Measurements from ENCODE around the gene ZNF500. TPM values are rescaled to one million over a fixed set of nuclear protein-coding genes. Genes with fewer than 3 reads are reported as not detected.

Gene ZNF500
- total RNA-seq, result 10 to 100 TPM; 11.3 to 11.4 TPM

DNA sequence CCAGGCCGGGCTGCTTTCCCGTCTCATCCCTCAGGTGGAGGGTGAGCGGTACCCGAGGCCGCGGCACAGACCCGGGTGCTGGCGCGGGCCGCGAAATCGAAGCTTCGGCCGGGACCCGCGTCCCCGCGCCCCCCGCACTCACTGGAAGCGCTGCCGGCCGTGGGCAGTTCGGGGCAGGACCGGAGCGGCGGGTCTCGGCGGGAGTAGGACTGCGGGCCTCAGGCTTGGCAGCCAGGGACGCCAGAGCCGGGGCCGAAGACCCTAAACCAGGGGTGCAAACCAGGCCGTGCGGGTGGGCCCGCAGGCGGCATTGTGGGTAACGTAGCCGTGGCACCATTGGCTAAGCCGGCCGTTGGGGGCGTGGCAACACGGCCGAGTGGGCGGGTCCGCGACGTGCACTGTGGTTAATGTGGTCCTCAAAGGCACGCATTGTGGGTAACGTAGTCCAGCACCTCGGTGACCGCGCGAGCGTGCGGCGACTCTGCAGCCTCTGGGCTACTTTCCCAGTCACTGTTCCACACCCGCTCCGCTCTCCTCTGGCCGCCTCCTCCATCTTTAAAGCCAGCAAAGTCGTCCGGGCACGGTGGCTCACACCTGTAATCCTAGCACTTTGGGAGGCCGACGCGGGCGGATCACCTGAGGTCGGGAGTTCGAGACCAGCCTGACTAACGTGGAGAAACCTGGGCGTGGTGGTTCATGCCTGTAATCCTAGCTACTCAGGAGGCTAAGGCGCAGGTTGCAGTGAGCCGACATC is at the start of gene ZNF500:
Gene ZNF500, minus strand, starts transcription at position 288 of the 754 bp plus-strand sequence. CDS start 1,184 bp downstream, outside the sequence.

DNA sequence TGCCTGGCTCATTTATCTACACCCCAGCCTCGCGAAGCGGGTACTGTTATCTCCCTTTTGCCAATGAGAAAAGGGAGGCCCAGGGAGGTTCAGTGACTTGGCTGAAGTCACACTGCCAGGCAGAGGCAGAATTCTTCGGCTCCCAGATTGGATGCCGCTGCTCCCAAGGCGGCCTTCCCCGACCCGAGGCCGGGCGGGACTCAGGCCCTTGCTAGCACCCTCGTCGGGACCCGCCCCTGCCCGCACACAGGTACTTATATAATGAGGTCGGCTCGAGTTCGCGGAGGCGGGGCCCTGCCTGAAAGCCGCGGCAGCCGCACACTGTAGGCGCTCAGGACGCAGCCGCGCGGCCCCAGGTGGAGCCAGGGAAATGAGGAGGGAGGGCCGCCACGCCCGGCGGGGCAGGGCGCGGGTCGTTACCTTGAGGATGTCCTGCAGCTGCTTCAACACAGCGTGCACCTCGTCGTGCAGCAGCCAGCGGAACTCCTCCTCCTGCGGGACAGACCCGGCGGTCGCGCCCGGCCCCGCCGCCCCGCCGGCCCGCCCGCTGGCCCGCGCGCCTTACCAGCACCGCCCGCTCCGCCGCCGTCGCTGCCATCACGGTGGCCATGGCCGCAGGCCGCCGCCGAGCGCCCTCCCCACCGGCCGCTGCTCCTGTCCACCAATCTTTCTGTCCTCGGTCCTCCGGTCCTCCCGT is 35.1 kb upstream of the ZNF500 start, which contains the start of gene ROGDI:
Gene ROGDI, minus strand, starts transcription at position 672 of the 697 bp plus-strand sequence. Its CDS starts 62 bp downstream, at position 610.

DNA sequence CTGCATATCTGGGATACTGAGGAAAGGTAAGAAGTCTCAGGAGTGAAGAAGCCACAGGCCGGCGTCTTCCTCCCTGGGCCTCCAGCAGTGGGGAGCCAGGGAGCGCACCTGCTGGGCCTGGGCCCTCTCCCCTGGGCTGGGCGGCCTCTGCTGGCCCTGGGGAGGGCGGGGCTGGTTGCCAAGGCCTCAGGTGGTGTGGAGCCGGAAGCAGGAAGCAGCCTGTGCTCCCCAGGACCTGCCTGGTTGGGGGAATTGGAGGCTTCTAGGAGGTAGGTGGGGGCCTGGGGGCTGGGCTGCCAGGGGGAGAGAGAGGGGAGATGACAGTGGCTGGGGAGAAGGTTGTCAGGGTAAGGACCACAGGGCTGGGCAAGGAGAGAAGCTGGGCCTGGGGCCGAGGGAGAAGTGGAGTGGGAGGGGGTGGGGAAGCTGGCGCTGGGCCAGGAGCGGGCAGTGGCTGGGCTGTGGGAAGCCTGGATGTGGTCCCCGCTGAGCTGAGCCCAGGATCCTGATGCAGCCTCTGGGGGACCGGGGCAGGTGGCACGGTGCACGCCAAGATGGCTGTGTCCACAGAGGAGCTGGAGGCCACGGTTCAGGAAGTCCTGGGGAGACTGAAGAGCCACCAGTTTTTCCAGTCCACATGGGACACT is 28.3 kb upstream of the ZNF500 start, which contains the start of gene SMIM22:
Gene SMIM22, plus strand, starts transcription at position 189 of the 647 bp plus-strand sequence. Its CDS starts 366 bp downstream, at position 555.

DNA sequence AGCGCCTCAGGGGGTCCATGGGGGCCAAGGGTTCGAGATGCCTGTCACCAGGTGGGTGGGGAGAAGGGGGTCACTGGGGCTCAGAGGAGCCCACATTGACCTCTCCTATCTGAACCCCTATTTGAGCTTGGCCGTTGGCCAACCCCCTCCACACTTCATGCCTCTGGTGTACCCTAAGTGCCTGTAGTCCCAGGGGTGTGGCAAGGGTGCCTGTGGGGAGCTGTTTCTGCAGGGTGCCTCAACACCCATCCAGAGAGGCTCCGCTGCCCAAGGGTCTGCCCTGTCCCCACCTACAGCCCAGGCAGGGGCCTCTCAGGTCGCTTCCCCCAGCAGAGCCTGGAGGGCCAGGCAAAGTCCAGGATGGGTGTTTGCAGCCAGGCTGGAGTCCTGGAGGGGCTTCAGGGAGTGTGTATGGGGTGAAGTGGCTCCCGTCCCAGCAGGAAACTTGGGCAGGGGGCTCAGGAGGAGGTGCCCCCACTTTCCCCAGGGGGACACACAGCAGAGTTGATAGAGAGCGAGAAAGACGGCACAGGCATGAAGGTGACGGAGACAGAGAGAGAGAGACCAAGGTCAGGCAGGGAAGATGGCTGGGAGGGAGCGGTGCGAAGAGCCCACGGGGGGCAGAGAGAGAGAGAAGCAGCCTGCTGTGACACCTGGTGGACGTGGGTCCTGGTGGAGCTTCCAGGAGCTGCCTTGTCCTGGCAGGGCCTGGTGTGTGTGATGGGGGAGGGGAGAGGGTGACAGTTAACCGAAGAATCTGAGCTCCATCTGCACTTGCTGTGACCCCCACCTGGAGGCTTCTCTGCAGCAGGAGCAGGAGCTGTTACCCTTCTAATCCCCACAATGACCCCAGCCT is 20.9 kb upstream of the ZNF500 start, which contains the start of gene SEPTIN12:
Gene SEPTIN12, minus strand, starts transcription at position 719 of the 856 bp plus-strand sequence. Its CDS starts 700 bp downstream, at position 19.

DNA sequence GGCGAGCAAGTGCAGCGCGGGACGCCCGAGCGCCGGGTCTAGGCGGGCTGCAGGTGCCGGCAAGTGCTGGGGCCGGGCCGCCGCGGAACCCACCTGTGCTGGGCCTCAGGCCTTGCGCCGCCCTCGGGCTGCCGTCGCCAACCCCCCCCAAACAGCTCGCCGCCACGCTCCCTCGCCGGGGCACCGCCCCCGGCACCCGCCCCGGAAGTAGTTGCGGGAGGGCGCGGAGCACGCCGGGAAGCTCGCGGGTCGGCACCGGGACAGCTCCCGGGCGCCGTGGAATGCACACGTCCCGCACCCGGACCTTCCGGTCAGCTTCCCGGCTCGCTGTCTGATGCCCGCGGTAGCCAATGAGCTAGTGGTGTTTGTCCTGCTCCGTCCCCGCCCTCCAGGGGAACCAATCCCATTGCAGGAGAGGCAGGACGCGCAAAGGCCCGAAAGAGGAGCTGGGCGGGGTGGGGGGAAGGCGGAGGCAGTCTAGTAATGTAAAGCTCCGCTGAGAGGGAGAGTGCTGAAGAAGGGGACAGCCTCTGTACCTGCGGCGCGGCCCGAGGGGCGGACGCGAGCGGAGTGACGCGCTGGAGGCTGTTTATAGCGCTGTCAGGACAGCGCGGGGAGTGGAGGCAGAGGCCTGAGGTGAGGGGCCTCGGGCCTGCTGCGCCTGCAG is 32.8 kb downstream of the ZNF500 start, which contains the start of the genes ANKS3 and DNAAF8:
Gene ANKS3, minus strand, starts transcription at position 209 of the 667 bp plus-strand sequence. CDS start 4,122 bp downstream, outside the sequence.
Gene DNAAF8, plus strand, starts transcription at position 475 of the 667 bp plus-strand sequence. CDS start 1,978 bp downstream, outside the sequence.

Small RNAs within 50 kb of the gene (small RNA-seq; reads per million reads assigned to genes)
- gene RF00017, result 0 reads per million in 2 donors

Other genes with a start within 250 kb of the ZNF500 start
- 10 to 100 TPM in 1 of 2 donors, 1 to 10 TPM in 1; 8.7 to 14.1 TPM for gene CDIP1, start 228.4 kb downstream of the ZNF500 start, total RNA-seq
- gene C16orf96, start 210.8 kb downstream of the ZNF500 start, total RNA-seq, result not detected
- gene UBALD1, start 152.3 kb downstream of the ZNF500 start, total RNA-seq, result 10 to 100 TPM in 1 of 2 donors, 1 to 10 TPM in 1; 6.5 to 13.0 TPM
- 10 to 100 TPM; 49.0 to 76.4 TPM for gene MGRN1, start 142.3 kb downstream of the ZNF500 start, total RNA-seq
- gene NUDT16L1, start 73.6 kb downstream of the ZNF500 start, total RNA-seq, result 10 to 100 TPM; 21.3 TPM
- 10 to 100 TPM; 12.7 to 14.5 TPM for gene ANKS3, start 32.9 kb downstream of the ZNF500 start, total RNA-seq
- gene DNAAF8, start 32.6 kb downstream of the ZNF500 start, total RNA-seq, result under 1 TPM; under 0.01 to 0.33 TPM
- gene SEPTIN12, start 21.2 kb upstream of the ZNF500 start, total RNA-seq, result not detected
- gene SMIM22, start 28.2 kb upstream of the ZNF500 start, total RNA-seq, result not detected
- gene ROGDI, start 35.5 kb upstream of the ZNF500 start, total RNA-seq, result 10 to 100 TPM; 12.7 to 17.3 TPM
- 10 to 100 TPM; 39.6 to 48.6 TPM for gene GLYR1, start 80.1 kb upstream of the ZNF500 start, total RNA-seq
- 10 to 100 TPM; 26.6 to 29.9 TPM for gene UBN1, start 80.3 kb upstream of the ZNF500 start, total RNA-seq
- under 1 TPM; under 0.01 to 0.33 TPM for gene PPL, start 170.0 kb upstream of the ZNF500 start, total RNA-seq
- under 1 TPM in 1 of 2 donors, not detected in 1; 0.34 TPM for gene SEC14L5, start 191.2 kb upstream of the ZNF500 start, total RNA-seq

Measured in melanocyte of skin (primary cell).